C4-2B (cell line): ENCODE results near the gene AHNAK.

ENCODE experiments used
- ZFX ChIP-seq: fragments of 450-650 bp; IDR thresholded peaks from 2 replicates; pipeline ENCODE4 v1.6.1; 2017
- TF ChIP-seq, protein P1 (sequence below): fragments of 450-650 bp; conservative IDR thresholded peaks from 2 replicates; pipeline ENCODE4 v1.5.1; 2017; ENCODE audit warnings: mild to moderate bottlenecking

GRCh38 chr11:62411524-62411923 lies 135.1 kb downstream of the AHNAK start:
- no peak for TF ChIP-seq ZFX
- TF ChIP-seq, protein P1, sequence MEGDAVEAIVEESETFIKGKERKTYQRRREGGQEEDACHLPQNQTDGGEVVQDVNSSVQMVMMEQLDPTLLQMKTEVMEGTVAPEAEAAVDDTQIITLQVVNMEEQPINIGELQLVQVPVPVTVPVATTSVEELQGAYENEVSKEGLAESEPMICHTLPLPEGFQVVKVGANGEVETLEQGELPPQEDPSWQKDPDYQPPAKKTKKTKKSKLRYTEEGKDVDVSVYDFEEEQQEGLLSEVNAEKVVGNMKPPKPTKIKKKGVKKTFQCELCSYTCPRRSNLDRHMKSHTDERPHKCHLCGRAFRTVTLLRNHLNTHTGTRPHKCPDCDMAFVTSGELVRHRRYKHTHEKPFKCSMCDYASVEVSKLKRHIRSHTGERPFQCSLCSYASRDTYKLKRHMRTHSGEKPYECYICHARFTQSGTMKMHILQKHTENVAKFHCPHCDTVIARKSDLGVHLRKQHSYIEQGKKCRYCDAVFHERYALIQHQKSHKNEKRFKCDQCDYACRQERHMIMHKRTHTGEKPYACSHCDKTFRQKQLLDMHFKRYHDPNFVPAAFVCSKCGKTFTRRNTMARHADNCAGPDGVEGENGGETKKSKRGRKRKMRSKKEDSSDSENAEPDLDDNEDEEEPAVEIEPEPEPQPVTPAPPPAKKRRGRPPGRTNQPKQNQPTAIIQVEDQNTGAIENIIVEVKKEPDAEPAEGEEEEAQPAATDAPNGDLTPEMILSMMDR, result no peak
